GM12891 (cell line): ENCODE measurements around the gene OVOL2.

Experiments used
- POLR2A ChIP-seq: IDR thresholded peaks from 2 replicates; pipeline ENCODE4 v1.6.1; 2011; ENCODE audit warnings: low read depth, low read length, control low read depth
- SPI1 ChIP-seq: IDR thresholded peaks from 2 replicates; pipeline ENCODE4 v1.6.1; 2011; ENCODE audit warnings: low read depth, low read length, control low read depth

DNA sequence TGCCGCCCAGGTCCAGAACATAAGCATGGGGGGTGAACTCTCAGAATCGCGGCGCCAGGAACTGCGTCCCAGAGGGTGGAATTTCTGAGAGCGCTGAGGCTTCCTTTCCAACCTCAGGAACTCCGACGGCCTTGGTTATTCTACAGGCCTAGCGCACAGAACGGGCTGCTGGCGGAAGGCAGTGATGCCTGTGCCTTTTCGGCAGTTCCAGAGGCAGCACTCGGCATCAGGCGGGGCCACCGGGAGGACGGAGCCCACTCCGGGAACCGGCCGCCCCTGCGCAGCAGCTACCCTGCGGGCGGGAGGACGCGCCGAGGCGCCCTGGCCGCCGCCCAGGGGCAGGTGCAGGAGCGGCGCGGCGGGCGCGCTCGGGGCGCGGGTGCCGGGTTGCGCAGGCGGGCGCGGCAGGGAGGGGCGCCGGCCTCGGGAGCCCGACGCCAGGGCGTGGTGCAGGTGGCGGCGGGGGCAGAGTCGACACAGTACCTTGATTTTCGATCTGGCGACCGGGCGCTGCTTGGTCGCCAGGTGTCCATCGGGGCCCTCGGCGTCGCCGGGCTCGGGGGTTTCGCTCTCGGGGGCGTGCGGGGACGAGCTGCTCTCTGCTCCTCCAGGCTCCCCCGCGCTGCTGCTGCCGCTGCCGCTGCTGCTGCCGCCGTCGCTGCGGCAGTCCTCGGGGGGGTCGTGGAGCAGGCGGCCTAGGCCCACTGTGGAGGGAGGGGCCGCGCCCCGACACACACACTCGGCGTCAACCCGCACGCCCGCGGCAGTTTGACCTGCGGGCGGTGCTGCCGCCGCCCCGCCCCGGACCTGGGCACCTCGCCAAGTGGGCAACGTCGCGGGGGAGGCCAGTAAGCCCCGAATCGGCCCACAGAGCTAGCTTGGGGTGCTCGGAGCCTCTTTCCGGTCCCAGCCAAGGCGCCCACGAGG lies 1.3 kb downstream of the OVOL2 start:
- TF ChIP-seq POLR2A (no peak), SPI1 (no peak)
